HG03432 (cell line): Measurements from ENCODE around the gene KY.

Experiments
- ATAC-seq: cut with Tn5 transposase; IDR thresholded peaks from one replicate; pipeline ENCODE4 v1.9.1; 2021; ENCODE audit warnings: mild to moderate bottlenecking, moderate library complexity; ENCODE audit not compliant: unreplicated experiment

KY gene

GRCh38 chr3:134559591-134559990 is 91.2 kb downstream of the KY start:
- no peak for ATAC-seq
